Lower lobe of right lung (tissue), 2 donors: Measurements from ENCODE around the gene NFIC. TPM values are rescaled to one million over a fixed set of nuclear protein-coding genes. Genes with fewer than 3 reads are reported as not detected.
A peak's percentile ranks its signal among the peaks of the same experiment; 100 is the strongest.

Source experiments
- ATAC-seq, 2 donors: fragments of 200-7000 bp; cut with Tn5 transposase; one replicate each; pipeline ENCODE4 v1.9.1; 2020 to 2022; ENCODE audit warnings: mild to moderate bottlenecking in 2 of 2, moderate library complexity in 2 of 2
- DNase-seq: peaks from one replicate; pipeline ENCODE4 v3.0.0-alpha.2; 2020
- H3K27ac ChIP-seq: fragments of 200-600 bp; one replicate; pipeline ENCODE4 v1.8.0; 2022
- H3K27me3 ChIP-seq: fragments of 200-600 bp; one replicate; pipeline ENCODE4 v1.8.0; 2022; ENCODE audit warnings: low read depth
- H3K36me3 ChIP-seq: fragments of 200-600 bp; one replicate; pipeline ENCODE4 v1.8.0; 2022; ENCODE audit warnings: mild to moderate bottlenecking
- H3K4me1 ChIP-seq: fragments of 200-600 bp; one replicate; pipeline ENCODE4 v1.8.0; 2022
- H3K4me3 ChIP-seq: fragments of 200-600 bp; one replicate; pipeline ENCODE4 v1.8.0; 2022; ENCODE audit warnings: mild to moderate bottlenecking
- H3K9me3 ChIP-seq: fragments of 200-600 bp; one replicate; pipeline ENCODE4 v1.8.0; 2022
- CTCF ChIP-seq: fragments of 200-600 bp; IDR thresholded peaks from one replicate; pipeline ENCODE4 v1.8.0; 2022; ENCODE audit warnings: antibody characterized with exemption, mild to moderate bottlenecking
- intact Hi-C: fragments of 100-400 bp; cut with DNase I; formaldehyde crosslinking; loops from one replicate; pipeline ENCODE4 v1.11.0; 2022
- total RNA-seq: library from RNA; stranded (reverse); fragmentation: NEBNext Ultra II Directional; extraction: Animal tissue kit (Norgen Biotek cat#: 25700); gene quantifications from one replicate; pipeline ENCODE4 v1.2.1, GENCODE V29; 2021
- donor health status: DM: no; HTN: yes; CAD: no; lungs with severe emphysema.

The NFIC gene
- total RNA-seq, 1 donor from 2014 or later, result 132 TPM

- TF ChIP-seq CTCF, result no peak
- Histone ChIP-seq H3K27me3 (peaks cover 35% of the 10 kb centered on the region), H3K4me1 (no peaks in the 10 kb centered on the region), H3K36me3 (no peaks in the 10 kb centered on the region), H3K9me3 (no peaks in the 10 kb centered on the region), H3K4me3 (no peak overlapping the region), H3K27ac (no peak overlapping the region)
- DNase-seq, result no peak
- intact Hi-C loops, result loop anchor here (10.0 kb wide), 1 partner anchor 154 kb away; no protein-coding TSS in a partner anchor
- no peak for ATAC-seq
These were observed 112.2 kb downstream of the NFIC start for GRCh38 chr19:3478409-3479176.

- H3K4me1 ChIP-seq, result no peaks in the 10 kb centered on the region
These were observed 112.9 kb downstream of the NFIC start for GRCh38 chr19:3479177-3479833.

DNA sequence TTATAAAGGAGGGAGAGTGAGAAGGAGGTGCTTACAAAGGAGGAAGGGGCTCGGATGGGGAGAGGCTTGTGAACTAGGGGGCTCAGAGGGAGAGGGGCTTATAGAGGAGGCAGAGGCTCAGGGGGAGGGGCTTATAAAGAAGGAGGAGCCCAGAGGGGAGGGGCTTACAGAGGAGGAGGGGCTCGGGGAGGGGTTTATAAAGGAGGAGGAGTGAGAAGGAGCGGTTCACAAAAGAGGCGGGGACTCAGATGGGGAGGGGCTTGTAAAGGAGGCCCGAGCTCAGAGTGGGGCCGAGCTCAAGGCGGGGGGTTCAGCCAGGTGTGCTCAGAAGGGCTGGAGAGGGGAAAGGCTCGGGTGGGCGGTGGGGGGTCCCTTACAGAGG lies 113.4 kb downstream of the NFIC start:
- Histone ChIP-seq H3K27me3 (peaks cover 44% of the 10 kb centered on the region), H3K27ac (no peak overlapping the region)

More at GRCh38 chr19:3479177-3479833, 112.9 kb downstream of the NFIC start:
- no peak for TF ChIP-seq CTCF
- Histone ChIP-seq H3K4me3 (no peak overlapping the region), H3K27ac (no peak overlapping the region), H3K27me3 (peaks cover 43% of the 10 kb centered on the region), H3K9me3 (no peaks in the 10 kb centered on the region), H3K36me3 (no peaks in the 10 kb centered on the region)
- DNase-seq (no peak), ATAC-seq (peak; percentile 20 to 28)
- intact Hi-C loops, result loop anchor here (10.0 kb wide), 1 partner anchor 155 kb away; no protein-coding TSS in a partner anchor

DNA sequence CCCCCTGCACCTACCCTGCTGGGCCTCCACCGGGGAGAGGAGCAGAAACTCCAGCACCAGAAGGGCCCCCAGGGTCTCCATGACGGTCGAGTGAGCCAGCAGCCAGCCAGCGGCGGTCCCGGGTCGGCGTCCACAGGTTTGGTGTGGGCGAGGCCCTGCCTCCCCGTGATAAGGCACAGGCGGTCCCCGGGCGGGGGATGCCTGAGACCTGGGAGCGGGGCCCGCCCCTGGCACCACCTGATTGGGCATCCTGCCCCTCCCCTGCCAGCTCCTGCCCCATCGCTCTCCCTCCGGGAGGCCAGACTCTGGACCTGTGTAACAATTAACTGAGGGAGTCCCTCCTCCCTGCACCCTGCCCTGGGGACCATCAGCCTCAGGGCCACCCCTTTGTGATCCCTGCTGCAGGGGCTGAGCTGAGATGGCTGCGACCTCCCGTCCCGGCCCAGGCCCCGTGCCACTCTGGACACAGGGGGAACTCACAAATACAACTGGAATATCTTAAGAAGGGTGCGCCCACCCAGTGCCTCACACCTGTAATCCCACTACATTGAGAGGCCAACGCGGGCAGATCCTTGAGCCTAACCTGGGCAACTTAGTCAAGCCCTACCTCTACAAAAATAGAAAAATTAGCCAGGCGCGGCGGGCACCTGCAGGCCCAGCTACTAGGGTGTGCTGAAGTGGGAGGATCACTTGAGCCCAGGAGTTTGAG lies 114.2 kb downstream of the NFIC start, which contains the start of gene SMIM24:
Gene SMIM24, minus strand, starts transcription at position 143 of the 709 bp plus-strand sequence. Its CDS starts 62 bp downstream, at position 81.
- intact Hi-C loops, result no loop called here
- peaks cover 44% of the 10 kb centered on the region for H3K27me3 ChIP-seq
- ATAC-seq (no peak), DNase-seq (no peak)
- no peak for TF ChIP-seq CTCF
- H3K4me1 ChIP-seq, result no peaks in the 10 kb centered on the region
- no peaks in the 10 kb centered on the region for H3K9me3 ChIP-seq
- no peak within 1 kb of the TSS for H3K4me3 ChIP-seq
- H3K27ac ChIP-seq, result no peak within 1 kb of the TSS
- no peaks in the 10 kb centered on the region for H3K36me3 ChIP-seq

More for the DNA sequence above, 113.4 kb downstream of the NFIC start:
- DNase-seq (no peak), ATAC-seq (no peak)
- intact Hi-C loops, result loop anchor here (10.0 kb wide), 1 partner anchor 155 kb away; no protein-coding TSS in a partner anchor
- H3K9me3 ChIP-seq, result no peaks in the 10 kb centered on the region
- H3K4me3 ChIP-seq, result no peak overlapping the region
- TF ChIP-seq CTCF, result no peak
- no peaks in the 10 kb centered on the region for H3K36me3 ChIP-seq
- no peaks in the 10 kb centered on the region for H3K4me1 ChIP-seq

DNA sequence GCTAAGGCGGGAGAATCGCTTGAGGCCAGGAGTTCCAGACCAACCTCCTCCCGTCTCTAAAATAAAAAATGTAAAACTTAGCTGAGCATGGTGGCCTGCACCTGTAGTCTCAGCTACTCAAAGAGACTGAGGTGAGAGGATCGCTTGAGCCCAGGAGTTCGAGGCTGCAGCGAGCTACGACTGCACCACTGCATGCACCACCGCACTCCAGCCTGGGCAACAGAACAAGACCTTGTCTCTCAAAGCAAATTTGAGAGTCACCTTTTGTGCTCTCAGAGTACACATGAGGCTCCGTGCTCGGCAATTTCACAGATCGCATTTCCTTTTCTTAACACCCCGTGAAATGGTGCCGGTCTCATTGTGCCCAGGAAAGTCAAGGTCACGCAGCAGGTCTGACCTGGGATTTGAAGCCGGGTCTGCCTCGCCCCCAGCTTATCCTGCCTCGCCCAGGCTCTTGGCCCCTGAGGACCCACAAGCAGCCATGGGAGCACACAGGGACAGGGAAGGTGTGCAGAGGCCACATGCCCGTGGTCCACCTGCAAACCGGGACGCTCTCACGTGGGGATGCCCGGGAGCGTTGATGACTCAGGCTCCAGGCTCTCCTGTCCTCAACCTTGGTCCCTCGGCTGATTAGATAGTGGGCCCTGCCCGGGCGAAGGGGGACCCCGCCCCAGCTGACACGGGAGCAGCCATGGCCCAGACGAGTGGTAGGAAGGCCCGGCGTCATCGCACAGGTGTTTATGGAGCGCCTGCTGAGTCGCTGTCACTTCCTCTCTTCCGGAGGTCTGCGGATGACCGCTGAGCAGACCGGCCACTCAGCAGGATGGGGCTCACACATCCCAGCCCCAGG lies 115.1 kb downstream of the NFIC start:
- H3K4me3 ChIP-seq, result no peak overlapping the region
- H3K36me3 ChIP-seq, result no peaks in the 10 kb centered on the region
- H3K27ac ChIP-seq, result no peak overlapping the region
- DNase-seq, result no peak
- TF ChIP-seq CTCF, result no peak
- intact Hi-C loops, result no loop called here
- H3K4me1 ChIP-seq, result no peaks in the 10 kb centered on the region
- ATAC-seq, result no peak
- H3K27me3 ChIP-seq, result peaks cover 44% of the 10 kb centered on the region
- no peaks in the 10 kb centered on the region for H3K9me3 ChIP-seq
